ENCODE measurements around the gene CFAP221.
"Not testable (repeated sequence)": the region's sequence is repeated elsewhere in the genome, so short reads cannot be mapped to it uniquely, and the experiment has no call there.

The CFAP221 gene

DNA sequence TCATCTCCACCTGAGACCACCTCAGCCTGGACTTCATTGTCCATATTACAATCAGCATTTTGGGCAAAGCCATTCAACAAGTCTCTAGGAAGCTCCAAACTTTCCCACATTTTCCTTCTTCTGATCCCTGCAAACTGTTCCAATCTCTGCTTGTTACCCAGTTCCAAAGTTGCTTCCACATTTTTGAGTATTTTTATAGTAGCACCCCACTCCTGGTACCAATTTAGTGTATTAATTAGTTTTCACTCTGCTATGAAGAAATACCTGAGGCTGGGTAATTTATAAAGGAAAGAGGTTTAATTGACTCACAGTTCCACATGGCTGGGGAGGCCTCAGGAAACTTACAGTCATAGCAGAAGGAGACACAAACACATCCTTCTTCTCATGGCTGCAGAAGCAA is 69.9 kb downstream of the CFAP221 start:
- H3K4me1 ChIP-seq (ENCODE audit: control insufficient read depth, insufficient read depth, low read length); H3K36me3 ChIP-seq (ENCODE audit: control insufficient read depth in 2 of 2, insufficient read depth in 2 of 2, low read length in 2 of 2); H3K9ac ChIP-seq (ENCODE audit: low read length in 2 of 2); H3K4me3 ChIP-seq (ENCODE audit: low read length in 2 of 2); H3K27me3 ChIP-seq (ENCODE audit: control insufficient read depth in 1 of 2, insufficient read depth in 2 of 2, low read length in 2 of 2); H3K27ac ChIP-seq (ENCODE audit: low read length): not testable (repeated sequence)
- peaks cover 0 to 15% of the 10 kb centered on the region in 2 donors for H3K9me3 ChIP-seq (ENCODE audit: control insufficient read depth in 2 of 2, low read length in 2 of 2)

- no peak overlapping the region for H3K9ac ChIP-seq (ENCODE audit: low read length in 2 of 2)
- no peaks in the 10 kb centered on the region for H3K27me3 ChIP-seq (ENCODE audit: control insufficient read depth in 1 of 2, insufficient read depth in 2 of 2, low read length in 2 of 2)
- no peak overlapping the region for H3K4me3 ChIP-seq (ENCODE audit: low read length in 2 of 2)
- no peak overlapping the region for H3K27ac ChIP-seq (ENCODE audit: low read length)
- no peaks in the 10 kb centered on the region for H3K4me1 ChIP-seq (ENCODE audit: control insufficient read depth, insufficient read depth, low read length)
- peaks cover 0 to 3% of the 10 kb centered on the region in 2 donors for H3K36me3 ChIP-seq (ENCODE audit: control insufficient read depth in 2 of 2, insufficient read depth in 2 of 2, low read length in 2 of 2)
- peaks cover 0 to 15% of the 10 kb centered on the region in 2 donors for H3K9me3 ChIP-seq (ENCODE audit: control insufficient read depth in 2 of 2, low read length in 2 of 2)
Observed at GRCh38 chr2:119616421-119616820, 72.2 kb downstream of the CFAP221 start.

DNA sequence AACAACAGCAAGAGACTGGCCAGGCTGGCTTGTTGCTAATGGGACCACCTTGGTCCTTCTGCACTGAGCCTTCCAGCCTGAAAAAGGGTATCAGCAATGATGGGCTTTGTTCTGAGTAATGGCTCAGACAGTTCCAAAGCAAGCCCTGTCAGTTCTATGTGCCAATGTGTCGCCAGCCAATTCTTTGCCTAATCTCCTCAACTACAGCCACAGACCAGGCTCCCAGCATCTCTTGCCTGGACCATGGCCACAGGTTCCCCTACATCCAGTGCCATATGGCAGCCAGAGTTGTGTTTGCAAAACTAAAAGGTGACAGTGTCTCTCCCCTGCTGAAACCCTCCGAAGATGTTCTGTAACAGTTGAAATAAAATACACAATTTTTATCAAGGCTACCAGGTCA is 73.2 kb downstream of the CFAP221 start:
- peaks cover 0 to 15% of the 10 kb centered on the region in 2 donors for H3K9me3 ChIP-seq (ENCODE audit: control insufficient read depth in 2 of 2, low read length in 2 of 2)
- H3K4me1 ChIP-seq (ENCODE audit: control insufficient read depth, insufficient read depth, low read length), result no peaks in the 10 kb centered on the region
- H3K27ac ChIP-seq (ENCODE audit: low read length), result no peak overlapping the region
- no peak overlapping the region for H3K4me3 ChIP-seq (ENCODE audit: low read length in 2 of 2)
- no peaks in the 10 kb centered on the region for H3K27me3 ChIP-seq (ENCODE audit: control insufficient read depth in 1 of 2, insufficient read depth in 2 of 2, low read length in 2 of 2)
- H3K9ac ChIP-seq (ENCODE audit: low read length in 2 of 2), result no peak overlapping the region
- no peaks in the 10 kb centered on the region for H3K36me3 ChIP-seq (ENCODE audit: control insufficient read depth in 2 of 2, insufficient read depth in 2 of 2, low read length in 2 of 2)

DNA sequence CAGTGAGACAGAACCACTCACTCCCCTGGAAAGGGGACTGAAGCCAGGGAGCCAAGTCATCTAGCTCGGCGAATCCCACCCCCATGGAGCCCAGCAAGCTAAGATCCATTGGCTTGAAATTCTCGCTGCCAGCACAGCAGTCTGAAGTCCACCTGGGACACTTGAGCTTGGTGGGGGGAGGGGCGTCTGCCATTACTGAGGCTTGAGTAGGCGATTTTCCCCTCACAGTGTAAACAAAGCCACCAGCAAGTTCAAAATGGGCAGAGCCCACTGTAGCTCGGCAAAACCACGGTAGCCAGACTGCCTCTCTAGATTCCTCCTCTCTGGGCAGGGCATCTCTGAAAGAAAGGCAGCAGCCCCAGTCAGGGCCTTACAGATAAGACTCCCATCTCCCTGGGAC is 74.5 kb downstream of the CFAP221 start:
- H3K9me3 ChIP-seq (ENCODE audit: control insufficient read depth in 2 of 2, low read length in 2 of 2), result peaks cover 0 to 10% of the 10 kb centered on the region in 2 donors
- H3K4me1 ChIP-seq (ENCODE audit: control insufficient read depth, insufficient read depth, low read length); H3K9ac ChIP-seq (ENCODE audit: low read length in 2 of 2); H3K27me3 ChIP-seq (ENCODE audit: control insufficient read depth in 1 of 2, insufficient read depth in 2 of 2, low read length in 2 of 2); H3K4me3 ChIP-seq (ENCODE audit: low read length in 2 of 2); H3K36me3 ChIP-seq (ENCODE audit: control insufficient read depth in 2 of 2, insufficient read depth in 2 of 2, low read length in 2 of 2); H3K27ac ChIP-seq (ENCODE audit: low read length): not testable (repeated sequence)

- H3K9ac ChIP-seq (ENCODE audit: low read length in 2 of 2), result no peak overlapping the region
- no peaks in the 10 kb centered on the region for H3K9me3 ChIP-seq (ENCODE audit: control insufficient read depth in 2 of 2, low read length in 2 of 2)
- H3K4me3 ChIP-seq (ENCODE audit: low read length in 2 of 2), result no peak overlapping the region
- no peaks in the 10 kb centered on the region for H3K36me3 ChIP-seq (ENCODE audit: control insufficient read depth in 2 of 2, insufficient read depth in 2 of 2, low read length in 2 of 2)
- no peak overlapping the region for H3K27ac ChIP-seq (ENCODE audit: low read length)
- H3K27me3 ChIP-seq (ENCODE audit: control insufficient read depth in 1 of 2, insufficient read depth in 2 of 2, low read length in 2 of 2), result no peaks in the 10 kb centered on the region
- no peaks in the 10 kb centered on the region for H3K4me1 ChIP-seq (ENCODE audit: control insufficient read depth, insufficient read depth, low read length)
Observed at GRCh38 chr2:119625226-119625625, 81.0 kb downstream of the CFAP221 start.

DNA sequence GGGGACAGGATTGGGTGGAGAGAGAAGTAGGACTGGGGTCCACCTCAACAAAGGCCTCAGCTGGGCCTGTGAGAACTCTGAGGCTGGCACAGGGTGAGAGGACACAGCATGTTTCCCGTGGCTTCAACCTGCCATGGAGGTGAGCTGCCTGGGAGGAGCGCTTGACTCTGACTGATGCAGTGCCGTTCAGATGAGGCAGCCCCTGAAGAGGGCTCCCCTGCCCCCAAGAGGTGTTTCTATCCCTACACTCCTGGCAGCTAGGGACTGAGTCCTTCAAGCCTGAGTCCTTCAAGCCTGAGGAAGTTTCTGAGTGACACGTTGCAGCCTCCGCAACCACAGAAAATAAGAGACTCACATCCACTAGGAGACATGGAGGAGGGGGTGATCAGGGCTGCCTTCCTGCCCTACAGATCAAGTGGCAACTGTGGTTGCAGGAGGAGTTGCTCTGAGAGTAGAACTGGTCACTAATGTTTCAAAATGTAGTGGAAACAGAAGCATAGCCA is 85.1 kb downstream of the CFAP221 start:
- no peaks in the 10 kb centered on the region for H3K9me3 ChIP-seq (ENCODE audit: control insufficient read depth in 2 of 2, low read length in 2 of 2)

DNA sequence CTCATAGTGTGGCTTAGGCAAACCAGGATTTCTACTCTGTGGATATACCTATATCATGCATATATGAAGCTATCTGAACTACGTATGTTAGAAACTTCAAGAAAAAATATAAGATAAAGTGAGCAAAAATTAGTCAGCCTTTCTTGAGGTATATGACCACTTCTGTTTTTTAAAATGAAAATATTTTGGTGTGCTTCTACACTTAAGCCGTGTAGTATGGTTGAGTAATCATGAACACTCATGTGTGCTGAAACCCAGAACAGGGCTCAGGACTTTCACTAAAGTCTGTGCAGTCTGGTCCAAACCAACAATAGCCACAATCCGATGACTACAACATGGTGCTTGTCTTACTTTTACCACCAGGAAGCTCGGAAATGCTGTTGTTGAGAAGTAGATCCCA is 85.9 kb downstream of the CFAP221 start:
- H3K9ac ChIP-seq (ENCODE audit: low read length in 2 of 2), result no peak overlapping the region
- no peak overlapping the region for H3K4me3 ChIP-seq (ENCODE audit: low read length in 2 of 2)
- no peak overlapping the region for H3K27ac ChIP-seq (ENCODE audit: low read length)
- H3K4me1 ChIP-seq (ENCODE audit: control insufficient read depth, insufficient read depth, low read length), result no peaks in the 10 kb centered on the region
- H3K36me3 ChIP-seq (ENCODE audit: control insufficient read depth in 2 of 2, insufficient read depth in 2 of 2, low read length in 2 of 2), result peaks cover 0 to 2% of the 10 kb centered on the region in 2 donors
- H3K27me3 ChIP-seq (ENCODE audit: control insufficient read depth in 1 of 2, insufficient read depth in 2 of 2, low read length in 2 of 2), result no peaks in the 10 kb centered on the region
- H3K9me3 ChIP-seq (ENCODE audit: control insufficient read depth in 2 of 2, low read length in 2 of 2), result no peaks in the 10 kb centered on the region

More for the DNA sequence above, 85.1 kb downstream of the CFAP221 start:
- Histone ChIP-seq H3K36me3 (ENCODE audit: control insufficient read depth in 2 of 2, insufficient read depth in 2 of 2, low read length in 2 of 2) (peaks cover 0 to 2% of the 10 kb centered on the region in 2 donors), H3K27me3 (ENCODE audit: control insufficient read depth in 1 of 2, insufficient read depth in 2 of 2, low read length in 2 of 2) (no peaks in the 10 kb centered on the region), H3K27ac (ENCODE audit: low read length) (no peak overlapping the region), H3K4me3 (ENCODE audit: low read length in 2 of 2) (no peak overlapping the region), H3K9ac (ENCODE audit: low read length in 2 of 2) (no peak overlapping the region), H3K4me1 (ENCODE audit: control insufficient read depth, insufficient read depth, low read length) (no peaks in the 10 kb centered on the region)

- no peaks in the 10 kb centered on the region for H3K9me3 ChIP-seq (ENCODE audit: control insufficient read depth in 2 of 2, low read length in 2 of 2)
- H3K4me3 ChIP-seq (ENCODE audit: low read length in 2 of 2), result no peak overlapping the region
- H3K4me1 ChIP-seq (ENCODE audit: control insufficient read depth, insufficient read depth, low read length), result peaks cover 37% of the 10 kb centered on the region
- H3K36me3 ChIP-seq (ENCODE audit: control insufficient read depth in 2 of 2, insufficient read depth in 2 of 2, low read length in 2 of 2), result no peaks in the 10 kb centered on the region
- H3K27me3 ChIP-seq (ENCODE audit: control insufficient read depth in 1 of 2, insufficient read depth in 2 of 2, low read length in 2 of 2), result no peaks in the 10 kb centered on the region
- H3K9ac ChIP-seq (ENCODE audit: low read length in 2 of 2), result no peak overlapping the region
- peak overlapping the region; percentile 49 for H3K27ac ChIP-seq (ENCODE audit: low read length)
Observed at GRCh38 chr2:119637371-119637770, 93.1 kb downstream of the CFAP221 start.

GRCh38 chr2:119638246-119638645 is 94.0 kb downstream of the CFAP221 start:
- H3K9ac ChIP-seq (ENCODE audit: low read length in 2 of 2), result no peak overlapping the region
- no peak overlapping the region for H3K4me3 ChIP-seq (ENCODE audit: low read length in 2 of 2)
- H3K27me3 ChIP-seq (ENCODE audit: control insufficient read depth in 1 of 2, insufficient read depth in 2 of 2, low read length in 2 of 2), result no peaks in the 10 kb centered on the region
- H3K4me1 ChIP-seq (ENCODE audit: control insufficient read depth, insufficient read depth, low read length), result peaks cover 37% of the 10 kb centered on the region
- H3K36me3 ChIP-seq (ENCODE audit: control insufficient read depth in 2 of 2, insufficient read depth in 2 of 2, low read length in 2 of 2), result no peaks in the 10 kb centered on the region
- no peaks in the 10 kb centered on the region for H3K9me3 ChIP-seq (ENCODE audit: control insufficient read depth in 2 of 2, low read length in 2 of 2)
- H3K27ac ChIP-seq (ENCODE audit: low read length), result peak overlapping the region; percentile 49

DNA sequence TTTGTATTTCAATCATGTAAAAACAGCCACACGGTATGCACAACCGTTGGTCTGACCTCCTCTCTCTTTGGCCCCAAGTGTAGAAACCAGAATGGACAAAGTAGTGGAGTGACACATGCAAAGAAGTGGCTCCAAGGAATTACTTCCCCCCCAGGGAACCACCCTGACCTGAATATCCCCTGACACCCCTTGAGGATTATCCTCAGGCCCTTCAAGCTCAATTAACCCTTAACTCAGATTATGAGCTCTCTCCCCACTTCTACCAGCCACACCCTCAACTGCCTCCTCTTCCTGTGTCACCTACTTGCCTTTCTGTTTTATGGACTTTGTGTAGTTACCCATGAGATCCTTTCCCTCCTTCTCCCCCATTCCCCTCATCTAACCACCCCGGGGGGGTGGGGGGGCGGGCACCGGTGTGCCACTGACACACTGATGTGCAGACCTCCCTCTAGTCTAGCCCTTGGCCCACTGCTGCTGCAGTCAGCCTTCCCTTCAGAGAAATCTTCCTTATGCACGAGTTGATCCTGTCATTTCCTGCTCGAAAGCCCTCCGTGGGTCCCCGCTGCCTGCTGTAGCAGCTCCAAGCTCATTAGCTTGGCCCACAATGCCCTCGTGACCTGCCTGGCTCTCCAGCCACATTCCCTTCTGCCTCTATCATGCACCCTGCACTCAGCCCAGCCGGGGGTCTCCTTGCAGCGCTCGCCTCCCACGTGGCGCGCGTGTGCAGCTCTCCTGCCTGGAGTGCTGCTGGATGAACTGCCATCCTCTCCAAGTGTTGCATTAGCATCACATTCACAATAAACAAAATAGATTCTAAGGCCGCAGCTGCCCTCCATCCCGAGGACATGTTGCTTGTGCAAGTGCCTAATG is 94.7 kb downstream of the CFAP221 start:
- Histone ChIP-seq H3K9ac (ENCODE audit: low read length in 2 of 2) (no peak overlapping the region), H3K27me3 (ENCODE audit: control insufficient read depth in 1 of 2, insufficient read depth in 2 of 2, low read length in 2 of 2) (no peaks in the 10 kb centered on the region), H3K4me1 (ENCODE audit: control insufficient read depth, insufficient read depth, low read length) (peaks cover 37% of the 10 kb centered on the region), H3K4me3 (ENCODE audit: low read length in 2 of 2) (peak overlapping the region; percentile 33 to 35), H3K36me3 (ENCODE audit: control insufficient read depth in 2 of 2, insufficient read depth in 2 of 2, low read length in 2 of 2) (no peaks in the 10 kb centered on the region), H3K9me3 (ENCODE audit: control insufficient read depth in 2 of 2, low read length in 2 of 2) (no peaks in the 10 kb centered on the region), H3K27ac (ENCODE audit: low read length) (peak overlapping the region; percentile 49)

Data from stomach smooth muscle (tissue), 2 donors.